HG03280 (cell line): Measurements from ENCODE around the gene DOCK2.

Experiments
- ATAC-seq: cut with Tn5 transposase; IDR thresholded peaks from one replicate; pipeline ENCODE4 v1.9.1; 2021; ENCODE audit warnings: mild to moderate bottlenecking, moderate library complexity; ENCODE audit not compliant: unreplicated experiment

Gene DOCK2

DNA sequence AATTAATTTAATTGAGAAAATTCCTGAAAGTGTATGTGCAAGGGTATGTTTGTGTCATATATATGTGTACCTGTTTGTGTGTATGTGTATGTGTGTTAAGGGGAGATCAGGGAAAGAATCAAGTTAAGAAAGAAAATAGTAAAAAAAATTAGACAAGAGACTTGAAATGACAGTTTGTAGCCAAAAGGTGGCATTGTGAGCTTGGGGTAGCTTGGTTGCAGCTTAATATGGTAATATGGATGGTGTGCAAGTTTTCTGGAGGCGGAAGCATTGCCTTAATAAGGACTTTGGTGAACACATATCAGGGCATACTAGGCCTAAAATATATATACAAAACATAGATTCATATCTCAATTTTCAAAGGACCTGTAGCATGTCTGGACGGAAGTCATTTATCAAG is 213.3 kb downstream of the DOCK2 start:
- no peak for ATAC-seq

DNA sequence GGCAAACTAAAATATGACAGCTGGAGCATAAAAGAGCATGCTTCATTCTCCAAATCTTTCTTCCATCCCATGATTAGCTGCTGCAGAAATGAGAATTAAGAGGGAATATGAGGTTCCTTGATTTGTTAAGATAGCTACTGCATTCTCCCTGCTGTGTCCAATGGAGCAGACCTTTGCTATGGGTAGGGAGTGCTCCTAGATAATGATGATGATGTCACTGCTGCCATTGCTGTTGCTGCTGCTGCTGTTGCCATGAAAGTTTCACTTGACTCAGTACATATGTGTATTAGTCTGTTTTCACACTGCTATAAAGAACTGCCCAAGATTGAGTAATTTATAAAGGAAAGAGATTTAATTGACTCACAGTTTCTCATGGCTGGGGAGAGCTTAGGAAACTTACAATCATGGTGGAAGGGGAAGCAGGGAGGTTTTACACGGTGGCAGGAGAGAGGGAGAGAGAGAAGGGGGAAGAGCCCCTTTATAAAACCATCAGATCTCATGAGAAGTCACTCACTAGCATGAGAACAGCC is 214.3 kb downstream of the DOCK2 start:
- ATAC-seq, result no peak

DNA sequence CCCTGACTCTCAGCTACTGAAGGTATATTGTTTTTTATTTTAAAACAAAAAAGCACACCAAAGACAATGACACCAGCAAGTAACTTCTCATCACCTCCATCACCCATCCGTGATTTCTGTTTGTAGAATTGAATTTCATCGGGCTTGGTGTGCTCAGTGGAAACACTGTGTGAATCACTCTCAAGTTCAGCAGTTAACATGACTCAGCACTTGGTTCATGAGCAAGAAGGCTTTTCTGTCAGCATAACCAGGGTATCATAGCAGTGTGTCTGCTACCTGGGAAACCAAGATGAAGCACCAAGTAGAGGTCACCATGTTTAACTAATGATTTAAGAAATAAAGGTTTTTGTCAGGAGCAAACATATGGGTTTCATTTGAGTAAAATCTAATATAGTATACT is 219.5 kb downstream of the DOCK2 start:
- no peak for ATAC-seq

DNA sequence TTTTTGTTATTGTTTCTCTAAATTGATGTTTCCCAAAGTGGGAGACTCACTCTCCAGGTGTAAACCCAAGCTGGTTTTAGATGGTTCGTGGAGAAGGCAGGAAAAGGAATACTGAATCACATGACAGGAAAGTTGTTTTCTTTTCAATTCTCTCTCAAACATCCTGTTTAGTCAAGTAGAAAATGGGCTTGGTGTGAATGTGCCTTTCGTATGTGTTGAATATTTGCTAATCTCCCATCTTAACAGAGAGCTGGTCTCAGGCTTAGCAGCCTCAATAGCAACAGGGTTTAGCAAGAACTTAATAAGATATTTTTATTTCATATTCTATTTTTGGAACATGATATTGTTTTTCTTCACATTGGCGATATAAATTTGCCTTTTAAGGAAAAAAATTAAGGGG is 223.5 kb downstream of the DOCK2 start:
- ATAC-seq, result no peak

DNA sequence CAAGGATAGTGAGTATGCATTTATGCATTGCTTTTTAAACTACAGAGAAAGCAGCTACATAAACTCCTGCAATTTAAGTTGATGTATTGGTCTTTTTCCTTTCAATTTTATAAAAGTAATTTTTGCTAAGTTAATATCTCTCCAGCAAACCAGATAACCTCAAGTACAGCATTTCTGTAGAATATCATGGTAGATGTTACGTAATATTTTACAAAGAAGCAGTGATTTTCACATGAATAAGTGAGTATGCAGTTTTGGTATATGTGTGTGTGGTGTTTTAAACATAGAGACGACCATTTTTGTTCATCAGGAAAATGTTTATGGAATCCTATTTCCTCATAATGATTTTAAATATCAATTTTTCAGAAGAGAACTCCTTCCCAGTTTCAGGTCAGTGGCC is 224.4 kb downstream of the DOCK2 start:
- ATAC-seq, result no peak

DNA sequence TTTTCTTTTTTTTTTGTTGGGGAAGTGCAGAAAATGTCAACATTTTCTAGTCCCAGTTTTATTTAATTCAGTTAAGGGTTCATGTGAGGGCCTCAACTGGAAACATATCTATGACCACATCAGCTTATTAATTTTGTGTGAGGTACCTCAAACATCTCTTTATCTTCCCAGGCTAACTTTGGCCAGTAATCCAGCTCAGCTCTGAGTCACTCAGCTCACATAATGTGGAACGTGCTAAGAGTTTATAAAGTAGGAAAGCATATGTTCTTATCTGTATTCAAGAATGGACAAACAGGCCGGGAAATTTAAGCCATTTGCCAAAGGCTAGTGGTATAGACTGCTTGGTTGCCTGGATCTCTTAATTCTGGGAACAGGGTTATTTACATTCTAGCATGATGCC is 224.9 kb downstream of the DOCK2 start:
- no peak for ATAC-seq

DNA sequence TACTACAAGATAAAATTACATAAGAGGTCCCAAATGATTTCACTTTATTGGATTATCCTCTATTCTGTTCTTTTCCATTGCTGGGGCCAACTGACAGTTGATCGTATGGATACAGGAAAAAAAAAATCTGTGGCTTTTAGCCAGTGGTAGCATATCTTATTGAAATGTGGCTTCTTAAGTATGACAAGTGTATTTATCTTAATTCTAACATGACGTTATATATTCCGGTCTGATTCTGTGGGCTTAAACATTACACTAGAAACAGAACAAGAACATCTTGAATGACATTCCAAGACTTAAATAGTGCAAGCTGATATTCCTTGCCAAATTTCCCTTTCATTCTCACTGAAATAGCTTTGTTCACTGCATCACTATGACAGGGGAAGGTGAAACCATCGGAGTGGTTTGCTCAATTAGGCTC is 225.3 kb downstream of the DOCK2 start:
- no peak for ATAC-seq

DNA sequence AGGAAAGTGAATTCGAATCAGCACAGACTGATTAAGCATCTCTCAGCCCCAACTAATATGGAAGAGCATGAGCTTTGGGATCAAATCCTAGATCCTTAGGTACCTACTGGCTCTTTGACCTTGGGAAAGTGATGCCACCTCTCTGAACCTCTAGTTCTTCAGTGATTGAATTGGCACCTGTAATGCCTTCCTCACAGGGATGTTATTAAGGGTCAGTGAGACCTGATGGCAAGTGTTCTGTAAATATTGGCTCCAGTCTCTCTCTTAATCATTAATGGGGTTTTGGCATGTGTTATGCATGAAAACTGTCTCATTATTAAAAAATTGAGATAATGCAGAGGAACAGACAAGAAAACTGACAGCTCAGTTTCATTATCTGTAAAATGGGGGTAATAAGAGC is 227.4 kb downstream of the DOCK2 start:
- no peak for ATAC-seq

DNA sequence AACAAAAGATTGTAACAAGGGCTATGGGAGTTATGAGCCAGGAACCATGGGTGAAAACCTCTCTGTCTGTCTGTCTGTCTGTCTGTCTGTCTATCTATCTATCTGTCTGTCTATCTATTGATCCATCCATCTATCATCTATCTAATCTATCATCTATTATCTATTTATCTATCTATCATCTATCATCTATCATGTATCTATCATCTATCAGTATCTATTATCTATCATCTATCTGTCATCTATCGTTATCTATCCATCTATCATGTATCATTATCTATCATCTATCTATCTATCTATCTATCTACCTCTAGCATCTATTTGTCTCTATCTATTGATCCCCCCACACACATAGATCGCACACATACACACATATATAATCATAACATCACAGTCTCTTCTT is 230.3 kb downstream of the DOCK2 start:
- ATAC-seq, result no peak

DNA sequence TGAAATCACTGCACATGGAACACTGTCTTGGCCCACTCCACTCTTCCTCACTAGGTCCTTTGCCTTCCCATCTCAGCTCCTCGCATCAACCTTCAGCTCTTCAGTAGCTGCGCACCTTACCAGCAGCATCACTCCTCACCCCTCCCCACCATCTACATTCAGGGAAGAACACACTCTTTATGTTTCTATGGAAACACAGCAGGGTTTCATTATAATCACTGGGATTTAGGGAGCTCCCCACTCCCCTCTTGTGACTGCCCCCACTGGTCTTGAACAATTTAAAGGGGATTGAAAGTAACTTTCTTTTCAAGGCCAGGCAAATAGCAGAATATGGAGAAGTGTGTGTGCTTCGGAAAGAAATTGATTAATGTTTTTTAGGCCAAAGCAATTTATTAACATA is 232.0 kb downstream of the DOCK2 start:
- ATAC-seq, result no peak

DNA sequence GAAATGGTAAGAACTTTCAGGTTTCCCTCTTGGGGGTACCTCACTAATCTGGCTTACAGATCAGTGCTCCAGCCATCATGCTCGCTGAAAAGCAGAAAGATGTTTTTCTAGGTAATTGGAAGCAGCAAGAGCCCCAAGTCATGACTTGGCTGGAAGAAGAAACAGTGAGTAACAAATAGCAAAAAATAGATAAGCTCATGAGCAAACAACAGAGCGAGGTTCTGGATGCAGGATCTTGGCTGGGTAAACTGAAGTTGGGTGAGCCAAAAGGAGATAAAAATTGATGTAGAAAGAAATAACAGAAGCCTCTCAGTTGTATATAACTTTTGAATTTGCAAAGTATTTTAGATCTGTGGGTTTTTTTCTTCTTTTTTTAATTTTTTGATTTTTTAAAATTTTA is 233.1 kb downstream of the DOCK2 start:
- no peak for ATAC-seq

DNA sequence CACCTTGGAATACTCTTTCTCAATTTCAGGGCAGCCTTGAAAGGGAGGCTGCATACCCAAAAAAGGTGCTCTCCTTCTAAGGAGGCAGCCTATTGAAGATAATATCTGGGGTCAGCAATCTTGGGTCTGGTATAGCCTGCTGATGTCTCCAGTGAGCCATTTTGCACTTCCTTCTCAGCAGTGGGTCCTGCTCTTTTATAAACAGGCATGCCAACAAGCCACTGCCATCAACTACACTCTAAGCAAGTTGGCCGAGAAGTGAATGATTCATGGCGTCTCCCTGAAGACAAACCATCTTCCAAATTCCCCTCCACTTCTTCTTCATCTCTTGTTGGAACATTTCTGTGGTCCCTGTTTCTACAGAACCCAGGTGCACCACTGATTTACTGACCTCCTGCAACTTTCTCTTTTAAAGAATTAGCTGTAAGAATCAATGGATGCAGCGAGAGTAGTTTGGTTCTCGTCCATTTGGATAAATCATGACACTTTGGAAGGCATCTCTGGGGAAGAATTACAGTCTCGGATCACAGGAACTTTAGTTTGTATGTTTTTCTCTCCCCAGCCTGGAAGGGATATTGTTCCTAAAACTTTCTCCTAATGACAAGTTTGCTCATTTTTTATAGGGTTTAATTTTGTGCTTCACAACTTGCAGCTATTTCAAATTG is 234.9 kb downstream of the DOCK2 start:
- no peak for ATAC-seq

DNA sequence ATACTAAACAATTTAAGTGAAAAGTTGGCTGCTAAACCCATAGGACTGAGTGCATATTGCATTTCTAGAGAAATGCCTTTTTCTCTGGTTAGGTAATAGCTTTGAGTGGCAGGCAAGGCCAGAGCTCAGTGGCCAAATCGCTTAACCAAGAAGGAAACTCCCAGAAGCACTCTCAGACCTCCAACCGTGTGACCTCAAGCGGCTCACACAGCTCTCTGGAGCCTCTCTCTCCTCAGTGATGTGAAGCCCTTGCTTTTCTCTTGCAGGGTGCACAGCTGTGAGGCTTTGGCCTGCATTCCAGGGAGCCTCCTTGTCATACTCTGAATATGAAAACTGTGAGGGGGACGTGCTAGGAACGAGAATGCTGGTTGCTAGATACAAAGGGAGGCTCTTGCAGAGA is 236.6 kb downstream of the DOCK2 start:
- ATAC-seq, result no peak

DNA sequence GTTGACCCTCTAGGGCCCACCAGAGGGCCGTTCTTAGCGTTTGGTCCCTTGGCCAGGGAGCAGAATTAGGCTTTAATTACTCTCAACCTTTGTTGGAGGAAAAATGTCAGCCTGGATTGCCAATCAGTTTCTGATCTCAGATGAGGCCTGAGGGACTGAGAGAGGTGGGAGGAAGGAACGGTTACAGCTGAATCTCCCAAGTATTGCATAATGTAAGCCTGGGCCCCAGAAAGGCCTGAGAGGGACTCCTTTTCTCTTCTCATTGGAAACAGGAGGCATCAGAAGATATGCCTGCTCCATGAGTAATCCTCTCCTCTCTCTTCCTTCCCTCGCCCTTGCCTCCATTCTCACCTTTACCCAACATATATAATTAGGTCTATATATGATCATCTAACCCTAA is 237.5 kb downstream of the DOCK2 start:
- no peak for ATAC-seq

DNA sequence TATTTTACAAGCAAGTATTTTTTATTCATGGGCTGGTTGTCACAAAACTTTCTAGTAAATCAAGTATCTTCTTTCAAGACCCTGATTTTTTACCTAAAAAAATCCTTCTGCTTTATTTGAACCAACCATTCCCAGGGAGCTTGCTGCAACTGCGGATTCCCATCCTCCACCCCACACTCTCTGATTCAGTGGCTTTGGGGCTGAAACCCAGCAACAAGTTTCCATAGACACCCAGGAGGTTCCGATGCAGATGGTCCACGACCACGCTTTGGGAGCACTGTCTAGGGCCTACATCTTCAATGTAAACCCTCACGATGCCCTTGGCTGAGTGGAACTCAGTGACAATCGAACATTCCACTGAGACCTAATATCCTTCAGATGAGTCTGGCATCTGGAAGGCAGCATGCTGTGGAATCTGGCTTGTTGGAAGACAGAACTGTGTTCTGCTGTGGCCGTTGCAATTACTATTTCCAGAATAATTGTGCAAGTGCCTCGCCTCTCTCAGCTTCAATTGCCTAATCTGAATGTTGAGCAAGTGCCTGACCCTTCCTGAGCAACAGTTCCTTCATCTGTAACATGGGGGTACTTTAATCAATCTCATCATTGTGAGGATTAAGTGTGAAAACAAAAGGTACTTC is 238.1 kb downstream of the DOCK2 start:
- no peak for ATAC-seq

DNA sequence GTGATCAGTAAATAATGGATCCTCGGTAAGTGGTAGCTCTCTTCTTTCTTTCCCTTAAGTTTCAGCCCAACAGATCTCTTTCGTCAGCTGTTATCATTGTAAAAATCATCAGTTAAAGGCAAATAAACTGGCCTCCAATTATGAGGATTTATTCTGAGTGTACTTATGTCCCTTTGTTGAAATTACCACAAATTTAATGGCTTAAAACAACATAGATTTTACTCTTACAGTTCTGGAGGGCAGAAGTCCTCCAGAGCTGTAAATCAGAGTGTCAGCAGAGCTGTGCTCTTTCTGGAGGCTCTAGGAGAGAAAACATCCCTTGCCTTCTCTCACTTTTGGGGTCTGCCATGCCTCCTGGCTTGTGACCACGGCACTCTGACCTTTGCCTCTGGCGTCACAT is 238.7 kb downstream of the DOCK2 start:
- ATAC-seq, result no peak

DNA sequence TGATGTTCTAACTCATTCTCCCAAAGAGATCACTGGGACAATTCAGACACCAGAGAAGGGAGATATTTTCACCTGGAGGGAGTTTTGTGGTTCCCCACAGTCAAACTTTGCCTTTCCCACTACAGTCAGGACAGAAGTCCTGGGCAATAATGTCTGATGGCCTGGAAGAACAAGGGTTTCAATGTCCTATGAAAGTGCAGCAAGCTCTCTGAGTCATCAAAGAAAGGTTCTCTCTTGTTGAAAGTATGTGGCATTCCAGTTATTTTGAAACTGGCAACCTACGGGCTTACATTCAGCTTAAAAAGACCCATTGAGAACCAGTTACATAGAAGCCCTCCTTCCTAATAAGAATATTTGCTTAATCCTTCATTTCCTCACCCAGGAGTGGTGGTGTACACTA is 239.3 kb downstream of the DOCK2 start:
- ATAC-seq, result no peak

DNA sequence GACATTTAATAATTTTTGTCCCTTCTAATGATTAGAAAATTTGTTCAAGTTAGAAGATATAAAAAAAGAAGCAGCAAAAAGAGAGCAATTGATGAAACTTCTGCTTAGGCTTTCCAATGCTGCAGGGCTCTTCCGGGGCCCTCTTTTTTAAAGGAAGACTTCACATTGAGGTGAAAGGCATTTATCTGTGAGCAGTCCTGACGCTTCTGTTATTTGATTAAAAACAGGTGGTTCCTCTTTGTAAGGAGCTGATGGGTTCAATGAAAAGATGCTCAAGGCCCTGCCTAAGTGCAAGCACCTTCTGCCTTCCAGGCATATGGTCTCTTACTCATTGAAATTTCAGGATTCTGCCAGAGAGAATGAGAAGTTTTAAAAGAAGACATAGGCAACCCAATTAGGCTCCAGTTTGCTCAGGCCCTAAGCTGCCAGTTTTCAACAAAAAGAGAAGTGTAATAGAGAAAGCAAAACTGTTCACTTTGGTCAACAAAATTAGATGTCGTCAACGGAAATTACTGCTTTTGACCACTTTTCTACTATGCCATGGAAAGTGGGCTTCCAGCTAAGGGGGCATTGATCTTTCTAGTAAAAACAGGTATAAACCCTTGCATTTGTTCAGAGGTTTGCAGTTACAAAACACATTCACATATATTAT is 243.1 kb downstream of the DOCK2 start:
- ATAC-seq, result peak; percentile 75

DNA sequence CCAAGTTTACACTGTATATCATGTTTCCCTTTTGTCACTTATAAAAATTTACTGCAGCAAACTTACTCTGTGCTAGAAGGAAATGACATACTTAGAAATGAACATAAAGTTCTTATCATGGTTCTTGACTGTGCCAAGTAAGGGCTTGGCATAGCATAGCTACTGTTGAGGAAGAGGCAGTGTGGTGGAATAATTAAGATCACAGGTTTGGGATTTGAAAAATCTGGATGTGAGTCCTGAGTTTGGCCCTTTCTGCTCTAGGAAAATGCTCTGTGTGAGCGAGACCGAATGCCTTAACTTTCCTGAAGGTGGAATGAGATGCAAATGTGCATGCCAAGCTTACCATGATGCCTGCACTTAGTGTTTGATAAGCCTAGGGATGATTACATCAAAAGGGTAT is 243.7 kb downstream of the DOCK2 start:
- ATAC-seq, result no peak

DNA sequence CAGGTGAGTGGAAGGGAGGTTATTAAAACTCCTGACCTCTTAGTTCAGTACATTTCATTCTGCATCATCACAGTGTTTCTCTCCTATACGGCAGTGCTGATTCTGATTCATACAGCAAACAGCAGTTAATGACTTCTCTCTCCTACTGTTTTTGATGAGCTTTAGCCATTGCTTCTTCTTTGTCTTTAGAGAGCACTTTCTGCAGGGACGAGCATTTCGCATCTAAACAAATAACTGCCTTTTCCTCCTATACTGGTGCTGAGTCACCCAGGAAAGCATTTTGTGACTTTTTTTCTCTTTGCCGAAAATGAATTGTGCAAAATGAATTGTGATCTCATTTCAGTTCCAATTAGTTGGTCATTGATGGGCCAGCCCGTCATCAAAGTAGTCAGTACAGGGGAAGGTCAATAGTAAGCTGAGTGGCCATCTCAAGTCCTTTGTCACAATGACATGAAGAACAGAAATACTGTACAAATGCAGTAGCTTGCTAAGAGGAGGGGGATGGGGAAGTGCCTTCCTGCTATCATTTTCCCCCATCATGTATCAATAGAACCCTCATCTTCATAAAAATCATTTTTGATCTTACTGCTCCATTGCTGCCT is 244.7 kb downstream of the DOCK2 start:
- no peak for ATAC-seq

DNA sequence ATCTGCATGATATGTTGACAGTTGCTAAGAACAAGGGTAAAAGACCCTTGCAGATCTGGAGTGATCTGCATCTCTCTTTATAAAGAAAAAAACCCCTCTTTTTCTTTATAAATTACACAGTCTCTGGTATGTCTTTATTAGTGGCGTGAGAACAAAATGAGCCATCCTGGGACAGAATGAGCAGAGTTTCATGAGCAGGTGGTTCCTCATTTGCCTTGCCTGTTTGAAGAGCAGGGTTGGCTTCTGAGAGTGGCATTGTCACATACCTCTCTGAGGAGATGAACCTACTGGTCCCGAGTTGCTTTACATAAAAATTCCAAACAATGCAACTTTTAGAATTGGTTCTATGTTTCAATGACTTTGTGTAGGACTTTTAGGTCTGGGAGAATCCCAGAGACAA is 249.0 kb downstream of the DOCK2 start:
- no peak for ATAC-seq

DNA sequence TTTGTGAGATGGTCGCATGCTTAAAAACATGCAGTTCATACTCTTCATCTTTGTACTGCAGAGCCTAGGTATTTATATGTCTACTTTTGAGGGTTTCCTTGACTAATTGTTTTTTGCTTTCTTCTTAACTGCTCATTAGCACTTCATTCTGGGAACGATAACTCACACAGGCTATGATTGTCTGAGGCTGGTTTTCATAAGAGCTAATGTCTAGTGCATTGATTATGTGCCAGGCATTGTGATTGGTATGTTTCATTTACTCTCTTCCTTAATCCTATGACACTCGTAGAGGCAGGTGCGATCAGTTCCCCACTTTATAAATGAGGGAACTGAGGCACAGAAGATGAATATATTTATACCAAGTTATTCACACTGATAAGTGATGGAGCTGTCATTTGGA is 249.6 kb downstream of the DOCK2 start:
- ATAC-seq, result no peak
